GM12891 (cell line): ENCODE results near the gene FEZ2.

Source experiments
- POLR2A ChIP-seq: IDR thresholded peaks from 2 replicates; pipeline ENCODE4 v1.6.1; 2011; ENCODE audit warnings: low read depth, low read length, control low read depth
- POLR2AphosphoS5 ChIP-seq: IDR thresholded peaks from 2 replicates; pipeline ENCODE4 v1.6.1; 2011; ENCODE audit warnings: low read depth, low read length, control low read depth
- POU2F2 ChIP-seq: IDR thresholded peaks from 2 replicates; pipeline ENCODE4 v1.6.1; 2011; ENCODE audit warnings: low read depth, mild to moderate bottlenecking, control low read depth, low read length, moderate library complexity
- TAF1 ChIP-seq: IDR thresholded peaks from 2 replicates; pipeline ENCODE4 v1.6.1; 2011; ENCODE audit warnings: low read depth, low read length, control low read depth

DNA sequence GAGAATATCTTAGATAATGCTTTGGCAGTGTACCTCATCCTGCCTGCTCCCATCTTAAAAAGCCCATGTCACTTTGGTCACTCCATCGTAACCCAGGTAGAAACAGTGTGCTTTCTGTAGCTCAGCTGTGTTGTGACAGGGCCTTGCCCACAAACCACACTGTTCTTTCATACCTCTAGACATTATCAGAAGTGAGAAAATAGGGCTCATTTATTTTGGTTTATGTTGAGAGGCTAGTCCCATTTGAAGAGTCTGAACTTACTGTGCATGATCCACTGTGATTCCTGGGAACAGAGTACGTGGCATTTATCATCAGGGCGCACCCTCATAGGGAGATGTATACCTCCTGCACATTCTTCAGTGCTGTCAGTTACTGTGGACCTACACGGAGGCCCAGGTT lies 69.7 kb downstream of the FEZ2 start:
- no peak for TF ChIP-seq POLR2A
- no peak for TF ChIP-seq TAF1
- no peak for TF ChIP-seq POLR2AphosphoS5
- TF ChIP-seq POU2F2, result no peak
